Endothelial cell of umbilical vein (primary cell): ENCODE results near the gene ZPBP2. TPM values are rescaled to one million over a fixed set of nuclear protein-coding genes. Genes with fewer than 3 reads are reported as not detected.

Source experiments
- BruUV-seq: library from RNA; stranded (reverse); fragments of 400-500 nt; replicated peaks from 2 replicates; lab custom pipeline; 2021; lab: Mats Ljungman, UMichigan
- CTCF ChIA-PET: fragments of 300-600, 350-600 bp; sonication (Branson Sonifier 250); formaldehyde crosslinking; loops from one replicate; lab custom pipeline; 2021; ENCODE audit warnings: antibody characterized with exemption, inconsistent platforms; lab: Charles Lee
- POLR2A ChIA-PET: fragments of 300-600, 350-600 bp; sonication (Branson Sonifier 250); formaldehyde crosslinking; loops from one replicate; lab custom pipeline; 2021; ENCODE audit warnings: antibody characterized with exemption, inconsistent platforms; lab: Charles Lee
- DNase-seq: peaks from one replicate; pipeline ENCODE4 v3.0.0-alpha.2; 2011; ENCODE audit warnings: low read depth, low spot score
- FAIRE-seq: peaks from 2 replicates; lab custom pipeline; 2011; peaks lifted over from hg19 to GRCh38; lab: Jason Lieb, UNC
- H2AFZ ChIP-seq: 2 replicates; pipeline ENCODE4 v1.6.0; 2012; ENCODE audit warnings: low read depth, low read length, control low read depth, inconsistent platforms
- H3K27ac ChIP-seq: 2 replicates; pipeline ENCODE4 v1.5.1; 2011; ENCODE audit warnings: low read depth, mild to moderate bottlenecking, control low read depth, low read length, moderate library complexity; ENCODE audit not compliant: insufficient read depth
- H3K27me3 ChIP-seq, 2 experiments: 2 replicates each; pipeline versions ENCODE4 v1.6.0 to v1.6.1; 2011; ENCODE audit warnings: low read length in 2 of 2, mixed read lengths in 1 of 2; ENCODE audit not compliant: control insufficient read depth in 2 of 2, insufficient read depth in 2 of 2
- H3K36me3 ChIP-seq, 2 experiments: 2 replicates in 1 of 2; 3 replicates in 1 of 2; pipeline ENCODE4 v1.5.1; 2011; ENCODE audit warnings: low read length in 2 of 2, mild to moderate bottlenecking in 1 of 2, moderate library complexity in 1 of 2; ENCODE audit not compliant: control insufficient read depth in 2 of 2, insufficient read depth in 2 of 2; ENCODE audit errors: extremely low read depth in 1 of 2
- H3K4me1 ChIP-seq: 3 replicates; pipeline ENCODE4 v1.5.1; 2011; ENCODE audit warnings: mild to moderate bottlenecking, low read length; ENCODE audit not compliant: control insufficient read depth, insufficient read depth; ENCODE audit errors: extremely low read depth
- H3K4me2 ChIP-seq: 2 replicates; pipeline ENCODE4 v1.6.1; 2011; ENCODE audit warnings: low read length, control low read depth, mixed read lengths; ENCODE audit not compliant: insufficient read depth
- H3K4me3 ChIP-seq, 3 experiments: fragments of 200-600 bp in 1 of 3; sonication (generic), shearing (Covaris generic) in 1 of 3; replicated peaks in 1 of 3; 2 replicates each; pipeline ENCODE4 v1.5.1; 2011 to 2016; ENCODE audit warnings: control low read depth in 3 of 3, low read length in 3 of 3, mild to moderate bottlenecking in 2 of 3, inconsistent platforms in 1 of 3, low read depth in 1 of 3, moderate library complexity in 1 of 3; ENCODE audit not compliant: insufficient read depth in 1 of 3
- H3K79me2 ChIP-seq: 2 replicates; pipeline ENCODE4 v1.6.0; 2012; ENCODE audit warnings: low read length, inconsistent platforms; ENCODE audit not compliant: control insufficient read depth, insufficient read depth
- H3K9ac ChIP-seq: replicated peaks from 2 replicates; pipeline ENCODE3; 2011; ENCODE audit warnings: low read length, control low read depth; ENCODE audit not compliant: insufficient read depth; ENCODE audit errors: extremely low read depth
- H3K9me1 ChIP-seq: replicated peaks from 3 replicates; pipeline ENCODE4 v1.6.0; 2011; ENCODE audit warnings: mild to moderate bottlenecking, low read length; ENCODE audit not compliant: control insufficient read depth, insufficient read depth; ENCODE audit errors: extremely low read depth
- H3K9me3 ChIP-seq: replicated peaks from 2 replicates; pipeline ENCODE4 v1.5.1; 2012; ENCODE audit warnings: low read length, inconsistent platforms; ENCODE audit not compliant: control insufficient read depth, insufficient read depth
- H4K20me1 ChIP-seq: replicated peaks from 2 replicates; pipeline ENCODE3; 2011; ENCODE audit warnings: mild to moderate bottlenecking, low read length; ENCODE audit not compliant: control insufficient read depth, insufficient read depth; ENCODE audit errors: extremely low read depth
- EZH2 ChIP-seq: IDR thresholded peaks from 2 replicates; pipeline ENCODE4 v1.6.1; 2012; ENCODE audit warnings: borderline replicate concordance, low read depth, mild to moderate bottlenecking, moderate library complexity, low read length, inconsistent platforms; ENCODE audit not compliant: severe bottlenecking
- GATA2 ChIP-seq: IDR thresholded peaks from 2 replicates; pipeline ENCODE4 v1.7.0; 2011; ENCODE audit warnings: low read depth, mild to moderate bottlenecking, moderate library complexity, mixed read lengths, low read length; ENCODE audit not compliant: insufficient read length, insufficient read depth
- POLR2A ChIP-seq: IDR thresholded peaks from 2 replicates; pipeline ENCODE4 v1.6.1; 2012; ENCODE audit warnings: low read depth, mild to moderate bottlenecking, control low read depth, low read length
- POLR2AphosphoS5 ChIP-seq: IDR thresholded peaks from 2 replicates; pipeline ENCODE4 v1.6.1; 2012; ENCODE audit warnings: low read depth, mild to moderate bottlenecking, control low read depth, low read length, moderate library complexity; ENCODE audit not compliant: insufficient read depth
- dilution Hi-C: fragments of 300-500 bp; cut with MboI; formaldehyde crosslinking; loops from one replicate; pipeline ENCODE4 v1.15.0; 2019; ENCODE audit warnings: low sequenced_read_pairs; ENCODE audit not compliant: extremely low pct_ligation_motif_present
- intact Hi-C: fragments of 100-400 bp; cut with micrococcal nuclease; formaldehyde crosslinking; loops from one replicate; pipeline ENCODE4 v1.10.0; 2022
- polyA plus RNA-seq, 4 experiments: library from polyadenylated mRNA; depleted of rRNA in 3 of 4; stranded (reverse) in 3 of 4; unstranded in 1 of 4; fragments of >200 nt; gene quantifications; 2 replicates each; pipeline versions ENCODE4 v1.2.1 to v1.2.3, GENCODE V29; 2011 to 2012; ENCODE audit warnings: missing spikeins in 1 of 4
- total RNA-seq: library from RNA; stranded (reverse); gene quantifications from 2 replicates; pipeline ENCODE4 v1.2.3, GENCODE V29; 2021

Gene ZPBP2
- total and polyA plus RNA-seq, 2 donors (not counting 3 experiments of a cell fraction or from before 2014, with no cell fraction given) = not detected

DNA sequence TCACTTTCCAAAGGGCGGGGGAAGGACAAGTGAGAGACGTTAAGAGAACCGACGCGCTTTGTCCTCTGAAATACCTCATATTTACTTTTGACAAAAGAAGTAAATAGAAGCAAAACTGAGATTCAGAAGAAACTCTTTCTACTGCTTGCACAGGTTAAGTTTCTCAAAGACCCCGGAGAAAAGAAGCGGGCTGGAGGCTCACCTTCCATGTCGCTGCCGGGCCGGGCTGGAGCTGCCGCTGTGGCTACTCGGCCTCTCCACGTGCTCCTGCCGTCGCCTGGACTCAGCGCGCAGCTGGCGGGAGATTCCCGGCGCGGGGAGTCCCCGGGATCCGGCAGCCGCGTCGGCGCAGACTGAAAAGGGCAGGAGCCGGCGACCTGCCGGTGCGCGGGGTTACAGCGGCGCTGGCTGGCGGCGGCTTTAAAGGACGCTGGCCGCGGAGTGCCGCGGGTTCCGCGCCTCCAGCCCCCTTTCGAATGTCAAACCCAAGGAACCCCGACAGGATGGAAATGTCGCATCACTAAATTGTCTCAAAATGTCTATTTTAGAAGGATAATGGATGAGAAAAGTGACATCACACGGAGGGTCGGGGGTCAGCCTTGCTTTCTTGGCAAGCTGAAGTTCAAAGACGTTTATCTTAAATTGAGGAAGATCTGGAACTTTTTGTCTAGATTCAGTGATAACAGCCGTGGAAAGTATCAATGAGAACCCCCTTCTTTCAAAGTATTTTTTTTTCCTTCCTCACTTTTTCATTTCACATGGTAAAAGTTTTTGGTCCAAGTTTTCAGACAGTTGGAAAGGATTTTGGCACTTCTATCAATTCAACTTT is 3.9 kb upstream of the ZPBP2 start, which contains the start of gene IKZF3:
TSS of gene IKZF3 (minus strand) at position 395 of the 829 bp plus-strand sequence. CDS start at position 209, 186 bp downstream.
- Histone ChIP-seq H3K27me3 (peaks cover 56 to 86% of the 10 kb centered on the region in 2 experiments), H3K9me1 (no peaks in the 10 kb centered on the region), H3K79me2 (no peaks in the 10 kb centered on the region), H3K9ac (no peak within 1 kb of the TSS), H3K4me1 (no peaks in the 10 kb centered on the region), H3K4me3 (no peak within 1 kb of the TSS), H3K4me2 (no peak within 1 kb of the TSS), H4K20me1 (no peaks in the 10 kb centered on the region), H3K27ac (no peak within 1 kb of the TSS), H3K9me3 (no peaks in the 10 kb centered on the region), H2AFZ (peak within 1 kb of the TSS; percentile 44), H3K36me3 (no peaks in the 10 kb centered on the region)
- POLR2A ChIA-PET = no interaction called here
- peak; percentile 35 for DNase-seq
- dilution Hi-C loops (no loop called here), intact Hi-C loops (loop anchor here (10.0 kb wide), 1 partner anchor 79 kb away; no protein-coding TSS in a partner anchor)
- CTCF ChIA-PET = interaction anchor here (1.5 kb wide), 1 partner anchor 242 kb away, joined by 4 read pairs; no protein-coding TSS in a partner anchor
- BruUV-seq = no TSS peak
- no peak for FAIRE-seq
- TF ChIP-seq EZH2 = peak; percentile 93
- no peak for TF ChIP-seq POLR2AphosphoS5

DNA sequence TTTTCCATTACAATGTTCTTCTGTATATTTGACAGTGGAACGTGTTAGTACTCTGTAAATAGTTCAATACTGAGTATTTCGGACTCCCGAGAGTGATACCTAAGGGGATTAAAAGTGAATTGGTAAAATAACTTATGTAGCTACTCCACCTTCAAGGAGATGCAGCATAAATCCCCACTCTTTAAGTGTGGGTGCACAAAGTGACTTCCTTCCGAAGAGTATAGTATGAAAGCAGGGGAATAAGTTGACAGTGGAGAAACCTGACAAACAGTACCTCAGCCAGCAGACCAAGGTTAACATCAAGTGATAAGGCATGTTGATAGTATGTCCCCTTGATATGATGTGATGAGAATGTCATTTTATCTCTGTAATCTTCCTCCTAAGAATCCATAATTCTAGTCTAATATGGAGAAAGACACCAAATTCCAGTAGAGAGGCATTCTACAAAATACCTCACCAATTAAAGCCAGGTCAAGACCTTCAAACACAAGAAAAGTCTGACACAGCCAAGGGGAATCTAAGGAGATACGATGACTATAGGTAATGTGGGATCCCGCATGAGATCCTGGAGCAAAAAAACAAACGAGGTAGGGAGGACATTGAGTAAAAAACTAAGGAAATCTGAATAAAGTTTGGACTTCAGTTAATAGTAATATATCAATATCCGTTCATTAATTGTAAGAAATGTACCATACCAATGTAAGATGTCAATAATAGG is 1.8 kb upstream of the ZPBP2 start:
- H3K4me3 ChIP-seq = no peak overlapping the region
- no peaks in the 10 kb centered on the region for H3K36me3 ChIP-seq
- H3K4me2 ChIP-seq = no peak overlapping the region
- TF ChIP-seq GATA2 (no peak), POLR2AphosphoS5 (no peak), POLR2A (no peak)
- no peaks in the 10 kb centered on the region for H3K79me2 ChIP-seq
- no peaks in the 10 kb centered on the region for H3K9me1 ChIP-seq
- no peak overlapping the region for H2AFZ ChIP-seq
- H3K27ac ChIP-seq = no peak overlapping the region
- BruUV-seq = no TSS peak
- dilution Hi-C loops = no loop called here
- H3K4me1 ChIP-seq = no peaks in the 10 kb centered on the region
- H3K9me3 ChIP-seq = no peaks in the 10 kb centered on the region
- peaks cover 53 to 75% of the 10 kb centered on the region in 2 experiments for H3K27me3 ChIP-seq
- H3K9ac ChIP-seq = no peak overlapping the region
- intact Hi-C loops = loop anchor here (10.0 kb wide), 1 partner anchor 81 kb away; no protein-coding TSS in a partner anchor
- H4K20me1 ChIP-seq = no peaks in the 10 kb centered on the region
- CTCF ChIA-PET = no interaction called here
- DNase-seq (no peak), FAIRE-seq (no peak)
- POLR2A ChIA-PET = no interaction called here
